HG02943 (cell line): Measurements from ENCODE around the gene CCK.

Experiments
- ATAC-seq: cut with Tn5 transposase; IDR thresholded peaks from one replicate; pipeline ENCODE4 v1.9.1; 2021; ENCODE audit warnings: mild to moderate bottlenecking, low read depth, moderate library complexity; ENCODE audit not compliant: unreplicated experiment

Gene CCK

DNA sequence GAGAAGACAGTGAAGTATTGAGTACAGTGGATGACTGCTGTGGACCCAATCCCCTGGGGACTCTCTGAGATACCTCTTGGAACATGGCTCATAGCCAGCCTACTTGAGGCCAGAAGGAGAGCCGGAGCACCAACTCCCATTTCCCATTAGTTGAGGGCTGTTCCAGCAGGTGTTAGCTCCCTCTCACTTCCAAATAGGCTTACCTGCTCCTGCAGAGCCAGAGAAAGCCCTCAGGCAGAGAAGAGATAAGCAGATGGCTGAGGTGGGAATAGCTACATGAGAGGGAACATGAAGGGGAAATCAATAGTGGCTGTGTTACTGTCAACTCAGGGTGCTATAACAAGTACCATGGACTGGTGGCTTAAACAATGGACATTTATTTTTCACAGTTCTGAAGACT, 4.6 kb upstream of the CCK start:
- ATAC-seq = no peak

DNA sequence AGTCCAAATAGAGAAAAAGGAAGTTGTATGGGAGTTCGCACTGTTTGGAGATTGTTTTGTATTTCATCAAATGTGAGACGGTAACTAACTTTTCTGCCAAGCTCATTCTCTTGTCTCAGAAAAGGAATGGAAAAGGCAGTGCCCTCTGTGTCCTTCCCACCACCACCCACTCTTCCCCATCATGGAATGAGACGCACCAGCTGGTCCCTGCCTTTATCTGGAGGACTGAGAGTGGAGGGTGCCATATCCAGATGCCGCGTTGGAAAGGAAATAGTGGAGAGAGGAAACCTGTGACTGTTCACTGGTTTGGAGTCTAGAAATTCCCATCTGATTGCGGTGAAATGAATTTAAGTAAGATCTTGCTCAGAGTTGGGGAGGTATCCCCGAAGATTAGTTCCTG, 3.7 kb upstream of the CCK start:
- no peak for ATAC-seq

DNA sequence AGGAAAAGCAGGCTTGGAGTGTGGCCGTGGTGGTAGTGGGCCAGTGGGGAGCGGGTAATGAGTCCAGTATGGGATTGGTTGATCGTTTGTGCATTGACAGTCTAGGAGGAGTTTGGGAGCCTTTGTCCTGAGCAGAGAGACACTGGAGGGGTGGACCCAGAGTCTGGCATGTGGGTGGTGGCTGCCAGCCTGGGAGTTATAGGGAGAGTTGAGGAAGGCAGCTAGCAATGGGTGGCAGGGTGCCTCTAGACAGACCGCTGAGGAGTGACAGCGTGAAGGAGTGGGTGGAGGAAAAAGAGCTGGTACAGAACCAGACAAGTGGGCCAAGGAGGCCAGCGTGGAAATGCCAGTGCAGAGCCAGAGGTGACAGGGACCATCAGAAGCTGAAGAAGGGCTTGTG, 1.9 kb upstream of the CCK start:
- no peak for ATAC-seq

DNA sequence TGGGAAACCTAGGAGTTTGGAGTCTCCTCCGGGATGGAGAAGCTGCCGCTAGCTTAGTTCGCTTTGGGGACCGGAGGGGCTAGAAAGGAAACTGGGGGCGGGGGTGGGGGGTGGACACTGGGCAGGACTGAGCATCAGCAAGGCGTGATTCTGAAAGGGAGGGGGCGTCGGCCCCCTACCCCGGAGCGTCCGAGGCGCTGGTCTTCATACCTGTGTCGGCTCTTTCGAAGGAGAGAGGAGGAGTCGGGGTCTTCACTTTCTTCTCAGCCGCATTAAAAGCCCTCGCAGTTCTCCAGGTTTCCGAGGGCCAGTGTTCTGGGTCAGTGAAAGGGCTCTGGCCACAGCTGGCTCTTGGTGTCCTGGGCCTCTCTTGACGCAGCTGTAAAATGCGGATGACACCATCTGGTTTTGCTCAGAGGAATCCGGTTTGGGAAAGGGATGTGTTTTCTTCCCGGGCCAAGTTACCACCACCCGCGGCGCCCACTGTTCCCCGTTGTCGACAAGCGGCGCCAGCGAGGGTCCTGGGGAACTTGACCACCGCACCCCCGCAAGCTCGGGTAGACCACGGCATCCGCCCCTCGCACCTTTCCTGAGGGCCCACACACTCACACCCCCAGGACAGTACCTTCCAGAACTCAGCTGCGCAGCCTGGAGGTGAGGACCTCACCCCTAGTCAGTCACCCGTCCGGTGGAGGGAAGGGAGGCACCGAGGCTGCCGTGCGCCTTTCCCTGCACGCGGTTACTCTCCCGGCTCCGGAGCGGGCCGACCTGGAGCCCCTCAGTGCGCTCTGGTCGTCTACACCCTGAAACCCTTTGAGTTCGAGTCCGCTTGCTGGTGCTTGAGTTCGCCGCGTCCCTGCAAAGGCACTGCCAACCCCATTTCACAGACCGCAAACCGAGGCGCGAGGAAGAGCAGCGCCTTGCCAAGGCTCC, 660 bp downstream of the CCK start:
- no peak for ATAC-seq

DNA sequence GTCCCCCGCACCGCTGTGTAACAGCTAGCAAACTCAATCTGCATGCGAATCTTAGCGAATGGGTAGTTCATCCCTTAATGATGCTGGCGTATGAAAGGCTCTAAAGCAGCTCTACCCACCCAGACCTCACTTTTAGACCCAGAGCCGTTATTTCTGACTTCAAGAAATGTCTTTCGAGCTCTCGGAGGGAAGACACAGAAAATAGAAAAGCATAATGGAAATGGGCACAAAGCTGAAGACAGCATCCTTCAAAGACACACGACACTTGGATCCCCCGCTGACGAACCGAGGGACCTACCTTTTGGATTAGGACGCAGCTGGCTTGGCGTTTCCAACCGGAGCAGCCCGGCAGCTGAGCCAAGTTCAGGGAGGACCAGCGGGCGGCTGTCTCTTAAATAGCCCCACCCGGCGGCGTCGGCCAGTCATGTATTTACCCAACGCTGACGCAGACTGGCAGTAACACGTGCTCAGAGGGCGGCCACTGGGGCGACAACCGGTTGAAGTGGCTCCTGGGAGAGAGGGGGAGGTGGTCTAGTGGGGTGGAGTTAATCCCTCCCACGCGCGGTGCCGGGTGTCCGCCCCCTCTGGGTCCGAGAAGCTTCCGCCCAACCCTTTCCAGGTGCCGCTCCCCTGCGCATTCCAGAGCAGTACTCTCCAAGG, 1.5 kb downstream of the CCK start:
- ATAC-seq = no peak

DNA sequence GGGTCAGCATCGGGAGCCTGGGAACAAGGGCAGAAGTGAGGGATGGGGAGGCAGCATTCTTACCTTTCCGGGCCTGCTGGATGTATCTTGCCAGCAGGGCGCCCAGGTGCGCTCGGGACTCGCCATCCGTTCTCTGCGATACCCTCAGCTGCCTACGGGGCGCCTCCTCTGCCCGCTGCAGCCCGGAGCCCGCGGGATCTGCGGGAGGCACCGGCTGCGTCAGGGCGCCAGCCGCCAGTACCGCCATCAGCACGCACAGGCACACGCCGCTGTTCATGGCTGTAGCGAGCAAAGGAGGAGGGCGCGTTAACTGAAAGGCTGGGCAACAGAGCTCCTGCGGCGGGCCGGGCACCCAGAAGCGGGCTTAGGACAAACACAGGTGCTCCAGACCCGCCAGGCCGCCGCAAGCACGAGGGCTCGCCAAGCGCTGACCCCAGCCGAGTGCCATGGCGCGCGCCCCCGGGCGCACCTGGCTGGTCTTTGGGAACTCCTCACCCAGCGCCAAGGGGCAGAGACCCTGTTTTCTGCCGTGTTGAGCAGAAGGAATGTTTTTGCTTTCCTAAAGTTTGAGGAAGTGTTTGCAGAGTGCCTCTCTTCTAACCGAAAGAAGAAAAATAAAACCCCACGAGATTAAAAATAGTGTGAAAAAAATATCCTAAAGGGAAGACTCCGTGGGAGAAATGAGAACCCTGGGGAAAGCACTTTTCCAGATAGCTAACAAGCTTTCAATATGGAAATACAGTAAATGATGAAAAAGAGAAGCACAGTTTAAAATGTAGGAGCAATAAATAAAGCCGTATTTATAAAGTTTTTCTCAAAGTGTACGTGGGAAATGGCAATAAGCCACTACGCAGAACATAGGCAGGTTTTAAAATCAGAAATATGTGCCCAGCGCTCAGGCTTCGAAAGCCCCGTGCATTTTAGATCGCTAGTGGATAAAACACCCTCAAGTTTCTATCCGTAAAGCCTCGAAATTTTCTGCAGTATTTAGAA, 2.3 kb downstream of the CCK start:
- no peak for ATAC-seq

DNA sequence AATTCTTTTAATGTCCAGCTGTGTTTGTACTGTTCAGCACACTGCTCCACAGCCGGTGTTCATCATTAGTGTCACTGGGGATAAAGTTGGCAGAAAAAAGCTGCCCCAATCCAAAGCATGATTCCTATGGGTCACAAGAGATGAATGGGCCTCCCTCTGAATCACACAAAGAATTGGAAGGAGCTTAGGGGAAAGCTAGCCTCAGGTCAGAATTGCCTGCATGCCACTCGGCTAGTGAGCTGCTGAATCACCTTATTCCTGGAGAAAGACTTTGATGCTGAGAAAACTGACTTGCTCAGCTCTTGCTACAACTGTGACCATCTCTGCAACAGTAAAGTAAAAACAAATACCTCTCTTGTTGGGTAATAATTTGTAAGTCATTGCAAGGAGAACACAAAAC, 3.5 kb downstream of the CCK start:
- ATAC-seq = no peak

DNA sequence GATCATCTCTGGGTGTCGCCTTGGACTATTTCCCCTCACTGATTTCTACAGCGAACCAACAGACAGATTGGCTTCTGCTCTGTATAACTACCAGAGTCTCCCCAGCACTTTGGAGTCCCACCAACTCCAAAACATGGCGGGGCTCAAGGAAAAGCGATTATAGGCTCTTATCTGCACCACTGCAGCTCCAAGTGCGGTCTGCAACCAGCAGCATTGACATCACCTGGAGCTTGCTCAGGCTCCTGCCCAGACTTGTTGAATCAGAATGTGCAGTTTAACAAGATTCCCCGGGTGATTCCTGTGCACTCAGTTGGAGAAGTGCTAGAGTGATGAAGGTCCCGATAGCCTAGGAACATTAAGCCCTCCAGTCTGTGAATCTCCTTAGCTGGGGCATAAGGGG, 9.0 kb downstream of the CCK start:
- no peak for ATAC-seq

DNA sequence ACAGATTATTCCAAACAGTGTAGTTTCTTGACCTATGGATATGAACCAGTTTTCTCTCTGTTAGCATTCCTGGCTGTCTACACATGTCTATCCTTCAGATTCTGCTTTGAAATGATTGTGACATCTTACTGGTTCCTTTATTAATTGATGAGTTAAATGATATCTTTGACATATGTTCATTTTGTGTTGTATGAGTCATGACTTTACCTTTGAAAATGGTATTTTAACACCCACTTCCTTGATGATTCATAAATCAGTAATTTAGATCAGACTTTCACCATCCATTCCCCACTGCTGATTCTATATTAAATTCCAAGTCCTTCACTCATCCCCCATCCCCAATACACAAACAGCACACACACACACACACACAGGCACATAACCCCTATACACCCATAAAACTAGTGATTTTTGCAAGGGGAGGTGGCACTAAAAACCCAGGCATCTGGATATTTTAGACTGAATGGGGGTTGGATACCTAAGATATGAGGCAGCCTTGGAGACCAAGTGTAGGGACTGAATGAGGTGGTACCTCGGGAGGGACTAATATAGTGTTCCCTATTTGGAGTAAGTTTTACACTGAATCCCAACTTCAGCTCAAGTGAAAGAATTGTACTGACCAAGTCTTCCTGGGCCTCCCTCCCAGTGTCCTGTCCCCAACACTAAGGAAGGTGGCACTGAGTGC, 9.7 kb downstream of the CCK start:
- ATAC-seq = no peak

DNA sequence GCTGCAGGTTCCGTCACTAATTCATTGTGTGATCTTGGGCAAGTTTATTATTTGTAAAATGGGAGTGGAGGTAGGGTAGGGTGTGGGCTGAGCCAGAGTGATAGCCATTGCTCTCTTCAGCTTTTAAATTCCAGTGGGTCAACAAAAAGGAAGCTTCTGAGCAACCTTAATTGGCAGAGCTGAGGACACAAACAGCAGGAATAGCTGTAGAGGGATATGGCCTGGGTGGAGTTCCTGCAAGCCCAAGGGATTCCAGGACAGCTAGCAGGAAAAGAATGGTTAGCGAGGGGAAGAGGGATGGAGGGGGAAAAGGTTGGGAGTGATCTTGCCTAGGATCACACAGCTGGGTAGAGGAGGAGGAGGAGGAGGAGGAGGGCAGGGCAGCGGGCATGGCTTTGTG, 11.4 kb downstream of the CCK start:
- no peak for ATAC-seq

DNA sequence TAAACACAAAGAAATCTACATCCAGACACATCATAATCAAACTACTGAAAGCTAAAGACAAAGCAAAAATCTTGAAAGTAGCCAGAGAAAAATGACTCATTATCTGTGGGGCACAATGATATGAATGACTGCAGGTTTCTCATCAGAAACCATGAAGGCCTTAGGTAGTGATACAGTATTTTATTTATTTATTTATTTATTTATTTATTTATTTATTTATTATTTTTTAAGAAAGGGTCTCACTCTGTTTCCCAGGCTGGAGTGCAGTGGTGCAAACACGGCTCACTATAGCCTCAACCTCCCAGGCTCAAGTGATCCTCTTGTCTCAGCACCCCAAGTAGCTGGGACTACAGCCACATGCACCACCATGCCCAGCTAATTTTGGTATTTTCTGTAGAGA, 15.2 kb downstream of the CCK start:
- no peak for ATAC-seq

DNA sequence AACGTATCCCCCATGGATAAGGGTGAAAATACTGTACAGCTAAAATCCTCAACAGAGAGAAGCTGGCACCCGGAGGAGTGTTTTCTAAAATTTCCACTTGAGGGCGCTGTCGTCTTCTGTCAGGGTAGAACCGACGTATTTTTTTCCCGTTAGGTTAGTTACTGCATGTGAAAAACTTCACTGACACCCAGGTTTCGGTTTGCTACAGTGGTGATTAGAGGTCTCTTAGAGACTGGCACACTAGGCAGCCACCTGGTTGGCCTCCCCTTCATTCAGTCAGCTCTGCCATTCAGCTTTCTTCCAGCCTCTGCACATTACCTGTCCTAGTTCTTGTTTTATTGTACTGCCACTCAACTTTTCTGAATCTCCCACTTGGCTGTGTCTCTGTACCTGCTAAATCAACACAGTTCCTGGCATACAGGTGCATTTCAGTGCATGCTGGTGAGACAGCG, 18.4 kb downstream of the CCK start:
- ATAC-seq = no peak

DNA sequence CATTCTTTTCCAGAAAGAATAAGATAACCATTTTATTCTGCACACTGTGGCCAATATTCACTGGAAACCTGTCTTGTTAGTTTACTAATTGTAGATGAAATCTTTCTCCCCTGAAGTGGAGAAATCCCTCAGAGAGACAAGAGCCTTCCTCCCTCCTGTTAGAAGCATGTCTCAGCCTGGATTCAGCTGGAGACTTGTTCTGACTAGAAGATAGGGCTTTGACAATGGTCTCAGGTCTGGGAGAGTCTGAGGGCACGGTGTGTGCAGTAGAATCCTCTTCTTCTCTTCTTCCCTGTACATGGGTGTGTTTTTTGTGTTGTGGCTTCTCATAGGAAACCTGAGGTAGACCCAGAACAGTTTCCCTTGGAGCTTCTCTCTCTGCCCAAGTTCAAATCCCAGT, 19.9 kb downstream of the CCK start:
- no peak for ATAC-seq

DNA sequence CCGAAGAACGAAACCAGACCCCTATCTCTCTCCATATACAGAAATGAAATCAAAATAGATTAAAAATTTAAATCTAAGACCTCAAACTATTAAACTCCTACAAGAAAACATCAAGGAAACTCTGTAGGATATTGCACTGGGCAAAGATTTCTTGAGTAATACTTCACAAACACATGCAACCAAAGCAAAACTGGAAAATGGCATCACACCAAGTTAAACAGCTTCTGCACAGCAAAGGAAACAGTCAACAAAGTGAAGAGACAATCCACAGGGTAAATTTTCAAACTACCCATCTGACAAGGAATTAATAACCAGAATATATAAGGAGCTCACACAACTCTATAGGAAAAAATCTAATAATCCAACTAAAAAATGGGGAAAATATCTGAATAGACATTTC, 29.4 kb downstream of the CCK start:
- ATAC-seq = no peak

DNA sequence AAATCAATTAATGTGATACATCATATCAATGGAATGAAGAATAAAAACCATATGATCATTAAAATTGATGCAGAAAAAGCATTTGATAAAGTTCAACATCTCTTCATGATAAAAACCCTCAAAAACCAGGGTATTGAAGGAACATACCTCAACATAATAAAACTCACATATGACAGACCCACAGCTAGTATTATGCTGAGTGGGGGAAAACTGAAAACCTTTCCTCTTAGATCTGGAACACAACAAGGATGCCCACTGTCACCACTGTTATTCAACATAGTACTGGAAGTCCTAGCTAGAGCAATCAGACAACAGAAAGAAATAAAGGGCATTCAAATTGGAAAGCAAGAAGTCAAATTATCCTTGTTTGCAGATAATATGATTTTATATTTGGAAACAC, 30.5 kb downstream of the CCK start:
- ATAC-seq = no peak

DNA sequence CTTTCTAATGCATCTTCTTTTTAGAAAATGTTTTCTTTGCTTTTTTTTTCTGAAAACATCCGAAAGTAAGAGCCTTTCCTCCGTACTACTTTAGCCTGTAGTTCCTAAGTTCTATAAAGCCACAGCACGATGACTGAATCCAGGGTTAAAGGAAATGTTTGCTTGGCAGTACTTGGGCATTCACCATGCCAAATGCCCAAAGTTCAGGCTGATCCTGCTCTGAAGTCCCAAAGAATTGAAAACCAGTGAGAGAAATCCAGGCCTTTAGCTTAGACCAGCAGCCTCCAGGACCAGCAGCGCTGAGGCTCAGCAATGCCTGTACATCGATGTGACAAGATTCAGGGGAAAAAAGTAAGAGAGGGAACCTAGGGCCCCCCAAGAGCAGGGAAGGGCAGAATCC, 35.1 kb downstream of the CCK start:
- no peak for ATAC-seq

DNA sequence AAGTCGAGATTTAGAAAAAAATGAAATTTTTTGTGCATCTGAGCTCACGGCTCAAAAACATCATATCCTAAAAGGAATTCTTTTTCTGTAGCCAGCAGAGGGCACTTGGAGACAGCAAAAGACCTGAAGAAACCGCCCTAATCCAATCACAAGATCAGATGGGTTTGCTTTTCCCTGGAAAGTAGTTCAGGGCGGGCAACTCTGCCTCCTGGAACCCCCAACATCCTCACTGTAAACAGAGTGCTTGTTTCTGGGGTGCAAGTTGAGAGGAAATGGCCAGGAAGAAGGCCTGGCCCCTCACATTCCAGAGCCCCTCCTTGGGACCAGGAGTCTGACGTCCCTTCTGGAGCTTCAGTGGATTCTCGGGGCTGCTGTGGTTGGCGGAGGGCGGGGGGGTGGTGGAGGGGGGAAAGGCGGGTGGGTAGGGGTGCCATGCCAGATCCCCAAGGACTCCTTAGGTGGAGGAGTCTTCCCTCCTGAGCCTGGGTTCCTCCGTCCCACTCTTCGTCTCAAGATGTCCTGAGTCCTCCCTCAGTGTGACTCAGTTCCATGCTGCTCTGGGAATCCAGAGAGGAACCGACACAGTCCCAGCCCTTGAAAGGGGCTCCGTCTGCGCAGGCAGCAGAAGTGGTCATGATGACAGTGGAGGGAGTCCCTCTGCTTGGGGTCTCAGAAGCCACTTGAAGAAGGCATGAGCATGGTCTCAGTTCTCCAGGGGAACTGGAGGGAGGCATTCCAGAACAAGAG, 35.9 kb downstream of the CCK start:
- ATAC-seq = no peak

DNA sequence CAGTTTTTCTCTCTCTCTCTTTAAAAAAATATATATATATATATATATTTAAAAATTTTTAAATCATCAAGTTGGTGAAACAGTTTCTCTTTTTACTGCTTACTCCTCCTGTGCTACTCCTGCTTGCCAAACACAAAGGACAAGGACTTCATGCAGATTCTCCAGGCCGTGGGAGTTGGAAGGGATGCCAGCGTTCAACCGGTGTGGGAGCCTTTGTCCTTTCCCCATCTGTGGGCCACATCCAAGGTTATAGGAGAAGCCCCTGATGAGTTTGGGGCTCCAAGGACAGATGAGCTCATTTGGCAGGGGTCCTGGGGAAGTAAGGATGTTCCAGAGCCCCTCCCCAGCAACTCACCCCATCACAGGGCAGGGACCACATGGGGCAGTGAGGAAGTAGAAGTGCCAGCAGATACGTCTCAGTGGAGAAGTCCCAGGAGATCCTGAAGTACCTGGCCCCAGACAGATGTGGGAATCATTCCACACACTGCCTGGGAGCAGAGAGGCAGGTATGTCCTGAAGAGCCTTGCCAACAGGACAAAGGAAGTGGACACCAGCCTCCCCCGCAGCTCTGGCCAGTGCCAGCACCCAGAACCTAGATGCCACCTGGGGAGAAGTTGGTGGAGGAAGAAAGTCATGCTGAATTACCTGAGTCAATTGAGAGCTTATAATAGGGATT, 36.6 kb downstream of the CCK start:
- no peak for ATAC-seq

DNA sequence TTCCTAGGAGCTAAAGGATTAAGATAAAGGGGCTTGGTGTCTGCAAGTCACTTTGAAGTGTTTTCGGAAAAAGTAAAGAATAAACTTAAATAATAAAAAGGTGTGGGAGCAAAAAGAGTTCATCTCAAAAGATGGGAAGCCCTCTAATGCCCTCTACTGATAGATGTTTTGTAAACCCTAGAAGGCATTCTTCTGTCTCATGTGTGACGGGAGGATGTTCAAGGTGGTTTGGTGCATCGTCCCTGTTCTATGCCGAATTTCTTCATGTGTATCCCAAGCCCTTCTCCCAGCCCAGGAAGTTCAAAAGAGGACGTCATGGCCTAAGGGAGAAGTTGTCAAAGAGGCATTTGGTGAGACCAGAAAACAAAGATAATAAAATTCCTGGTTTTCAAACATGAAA, 37.2 kb downstream of the CCK start:
- ATAC-seq = no peak
